ENCODE data around the gene C13orf46.

- no peak for TF ChIP-seq GATA1 (IDR thresholded peaks at IDR 0.05; ENCODE audit: low read depth, low read length)
- no peak for TF ChIP-seq POLR2A (IDR thresholded peaks at IDR 0.05; ENCODE audit: low read length)
These were observed 18.6 kb upstream of the C13orf46 start for GRCh38 chr13:113992276-113993005.
